BE2C (cell line): ENCODE measurements around the gene CSNK1G3. TPM values are rescaled to one million over a fixed set of nuclear protein-coding genes. Genes with fewer than 3 reads are reported as not detected.
A peak's percentile ranks its signal among the peaks of the same experiment; 100 is the strongest.
"Not testable (repeated sequence)": the region's sequence is repeated elsewhere in the genome, so short reads cannot be mapped to it uniquely, and the experiment has no call there.

ENCODE experiments used
- DNase-seq: peaks from one replicate; pipeline ENCODE4 v3.0.0-alpha.2; 2020
- H3K27me3 ChIP-seq: fragments of 250-450 bp; sonication (Bioruptor Pico); 2 replicates; pipeline ENCODE4 v1.5.1; 2020; ENCODE audit warnings: mild to moderate bottlenecking
- H3K36me3 ChIP-seq: fragments of 250-450 bp; sonication (Bioruptor Pico); 2 replicates; pipeline ENCODE4 v1.5.1; 2020; ENCODE audit warnings: mild to moderate bottlenecking
- H3K4me1 ChIP-seq: fragments of 250-450 bp; sonication (Bioruptor Pico); 2 replicates; pipeline ENCODE4 v1.5.1; 2020
- H3K4me3 ChIP-seq: 2 replicates; pipeline ENCODE4 v1.5.1; 2011; ENCODE audit warnings: low read depth, low read length
- H3K9me3 ChIP-seq: fragments of 250-450 bp; sonication (Bioruptor Pico); 2 replicates; pipeline ENCODE4 v1.5.1; 2020
- polyA plus RNA-seq: library from polyadenylated mRNA; unstranded; fragments of >200 nt; gene quantifications from one replicate; pipeline ENCODE4 v1.2.1, GENCODE V29; 2012; ENCODE audit warnings: low read depth, missing spikeins; ENCODE audit not compliant: insufficient read length, insufficient read depth
- TF ChIP-seq, protein P1 (sequence below): IDR thresholded peaks from 2 replicates; pipeline ENCODE4 v1.5.1; 2012; ENCODE audit warnings: mild to moderate bottlenecking, low read depth, low read length

Gene CSNK1G3
- 19.1 TPM for polyA plus RNA-seq

DNA sequence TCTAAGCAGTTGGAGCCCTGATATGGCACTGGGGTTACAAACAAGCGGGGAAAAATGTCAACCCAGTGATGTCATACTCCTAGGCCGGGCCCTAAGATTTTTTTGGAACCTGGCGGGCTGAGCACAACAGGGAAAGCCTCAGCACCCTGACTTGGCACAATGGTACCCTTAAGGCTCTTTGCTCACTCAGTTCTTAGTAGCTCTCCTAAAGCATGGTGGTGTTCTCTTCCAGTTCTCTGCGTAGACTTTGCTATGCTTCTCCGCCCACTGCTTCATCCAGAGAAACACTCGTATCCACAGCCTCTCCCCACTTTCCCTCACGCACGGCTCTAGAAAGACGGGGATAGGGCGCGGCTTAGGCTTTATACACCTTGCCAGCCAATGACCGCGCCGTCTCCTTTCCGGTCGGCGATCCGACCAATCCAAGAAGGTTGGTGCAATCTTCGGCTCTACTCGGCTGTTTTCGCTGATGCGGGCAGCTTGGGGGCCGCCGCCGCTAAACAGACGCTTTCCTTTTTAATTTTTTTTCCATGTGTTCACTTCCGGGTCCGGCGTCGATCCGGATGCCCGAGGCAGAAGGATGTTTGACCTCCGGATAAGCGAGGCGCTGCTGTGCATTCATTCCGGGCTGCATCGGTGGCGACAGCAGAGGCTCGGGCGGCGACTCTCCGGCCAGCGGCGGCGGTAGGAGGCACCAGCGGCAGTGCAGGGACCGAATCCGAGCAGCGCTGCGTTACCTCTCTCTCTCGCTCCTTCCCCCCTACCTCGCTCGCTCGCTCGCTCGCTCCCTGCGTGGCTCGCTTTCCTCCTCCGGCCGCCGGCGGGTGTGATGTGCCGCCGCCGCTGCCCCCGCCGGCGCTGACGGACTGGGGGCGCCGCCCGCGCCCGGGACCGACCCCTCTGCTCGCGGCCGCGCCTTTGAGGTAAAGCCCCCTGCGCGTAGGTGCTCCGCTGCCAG lies at the start of gene CSNK1G3:
Gene CSNK1G3, plus strand, starts transcription at position 530 of the 958 bp plus-strand sequence. CDS start 33,487 bp downstream, outside the sequence.
- Histone ChIP-seq H3K4me1 (no peaks in the 10 kb centered on the region), H3K9me3 (no peaks in the 10 kb centered on the region), H3K36me3 (no peaks in the 10 kb centered on the region), H3K27me3 (no peaks in the 10 kb centered on the region), H3K4me3 (peak within 1 kb of the TSS; percentile 90)
- peak; percentile 96 for DNase-seq
- TF ChIP-seq, protein P1, sequence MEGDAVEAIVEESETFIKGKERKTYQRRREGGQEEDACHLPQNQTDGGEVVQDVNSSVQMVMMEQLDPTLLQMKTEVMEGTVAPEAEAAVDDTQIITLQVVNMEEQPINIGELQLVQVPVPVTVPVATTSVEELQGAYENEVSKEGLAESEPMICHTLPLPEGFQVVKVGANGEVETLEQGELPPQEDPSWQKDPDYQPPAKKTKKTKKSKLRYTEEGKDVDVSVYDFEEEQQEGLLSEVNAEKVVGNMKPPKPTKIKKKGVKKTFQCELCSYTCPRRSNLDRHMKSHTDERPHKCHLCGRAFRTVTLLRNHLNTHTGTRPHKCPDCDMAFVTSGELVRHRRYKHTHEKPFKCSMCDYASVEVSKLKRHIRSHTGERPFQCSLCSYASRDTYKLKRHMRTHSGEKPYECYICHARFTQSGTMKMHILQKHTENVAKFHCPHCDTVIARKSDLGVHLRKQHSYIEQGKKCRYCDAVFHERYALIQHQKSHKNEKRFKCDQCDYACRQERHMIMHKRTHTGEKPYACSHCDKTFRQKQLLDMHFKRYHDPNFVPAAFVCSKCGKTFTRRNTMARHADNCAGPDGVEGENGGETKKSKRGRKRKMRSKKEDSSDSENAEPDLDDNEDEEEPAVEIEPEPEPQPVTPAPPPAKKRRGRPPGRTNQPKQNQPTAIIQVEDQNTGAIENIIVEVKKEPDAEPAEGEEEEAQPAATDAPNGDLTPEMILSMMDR, result no peak

DNA sequence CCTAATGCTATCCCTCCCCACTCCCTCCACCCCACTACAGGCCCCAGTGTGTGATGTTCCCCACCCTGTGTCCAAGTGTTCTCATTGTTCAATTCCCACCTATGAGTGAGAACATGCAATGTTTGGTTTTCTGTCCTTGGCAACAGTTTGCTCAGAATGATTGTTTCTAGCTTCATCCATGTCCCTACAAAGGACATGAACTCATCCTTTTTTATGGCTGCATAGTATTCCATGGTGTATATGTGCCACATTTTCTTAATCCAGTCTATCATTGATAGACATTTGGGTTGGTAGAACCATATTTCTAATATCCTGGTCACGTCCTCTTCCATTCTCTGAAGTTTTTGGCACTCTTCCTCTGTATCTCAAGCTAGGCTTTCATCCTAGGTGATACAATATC lies 45.1 kb upstream of the CSNK1G3 start:
- H3K9me3 ChIP-seq, H3K36me3 ChIP-seq, H3K4me3 ChIP-seq, H3K4me1 ChIP-seq, H3K27me3 ChIP-seq, DNase-seq: not testable (repeated sequence)

DNA sequence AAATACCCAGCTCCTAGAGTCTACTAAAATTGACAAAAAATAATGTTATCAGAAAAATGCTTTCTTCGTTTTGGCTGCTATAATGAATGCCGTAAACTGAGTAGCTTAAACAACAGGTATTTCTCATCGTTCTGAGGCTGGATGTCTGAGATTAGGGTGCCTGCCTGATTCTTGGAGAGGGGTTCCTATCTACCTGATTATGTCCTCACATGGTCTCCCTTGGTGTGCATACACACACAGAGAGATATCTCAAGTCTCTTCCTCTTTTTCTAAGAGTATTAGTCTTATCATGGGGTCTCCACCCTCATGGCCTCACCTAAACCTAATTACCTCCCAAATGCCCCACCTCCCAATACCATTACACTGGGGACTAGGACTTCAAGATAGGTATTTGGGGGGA lies 40.6 kb upstream of the CSNK1G3 start:
- TF ChIP-seq, protein P1, result no peak
- no peaks in the 10 kb centered on the region for H3K27me3 ChIP-seq
- DNase-seq, result no peak
- H3K4me1 ChIP-seq, result no peaks in the 10 kb centered on the region
- H3K36me3 ChIP-seq, result no peaks in the 10 kb centered on the region
- no peaks in the 10 kb centered on the region; the same call in 1 of the 2 replicates for H3K9me3 ChIP-seq
- H3K4me3 ChIP-seq, result no peak overlapping the region

DNA sequence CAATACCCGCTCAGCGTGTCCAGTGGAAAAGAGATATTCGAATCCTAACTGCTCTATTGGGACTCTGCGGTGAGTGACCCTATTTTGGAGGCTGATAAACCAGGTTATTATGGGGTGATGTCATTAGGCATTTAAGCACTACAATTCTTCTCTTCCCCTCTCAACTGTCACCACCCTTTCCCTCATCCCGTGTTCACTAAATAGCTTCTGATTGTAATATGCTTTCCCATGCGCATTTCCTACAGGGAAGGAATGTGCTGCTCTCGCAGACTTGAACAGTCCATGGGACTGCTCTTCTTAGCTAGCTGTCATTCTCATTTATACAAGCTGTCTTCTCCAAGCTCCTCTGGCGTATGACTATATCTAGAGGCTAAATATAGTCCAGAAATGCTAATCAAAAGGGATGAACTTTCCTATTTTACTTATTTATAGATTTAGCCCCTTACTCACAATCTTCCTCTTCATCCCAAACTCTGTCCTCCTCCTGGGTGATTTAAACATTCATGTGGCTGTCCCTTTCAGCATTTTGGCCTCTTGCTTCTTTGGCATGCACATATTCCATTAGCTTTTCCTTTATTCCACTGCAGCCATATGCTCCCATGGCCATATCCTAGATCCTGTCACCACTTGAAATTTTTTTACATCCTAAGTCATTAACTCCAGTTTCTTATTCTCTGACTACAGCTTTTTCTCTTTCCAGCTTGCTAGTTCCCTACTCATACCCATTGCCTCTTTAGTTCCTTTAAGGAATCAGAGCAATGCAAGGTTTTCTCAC lies 39.6 kb upstream of the CSNK1G3 start:
- TF ChIP-seq, protein P1, result no peak
- Histone ChIP-seq H3K9me3 (no peaks in the 10 kb centered on the region; the same call in 1 of the 2 replicates), H3K27me3 (no peaks in the 10 kb centered on the region), H3K36me3 (no peaks in the 10 kb centered on the region), H3K4me1 (no peaks in the 10 kb centered on the region), H3K4me3 (no peak overlapping the region)
- DNase-seq, result no peak

DNA sequence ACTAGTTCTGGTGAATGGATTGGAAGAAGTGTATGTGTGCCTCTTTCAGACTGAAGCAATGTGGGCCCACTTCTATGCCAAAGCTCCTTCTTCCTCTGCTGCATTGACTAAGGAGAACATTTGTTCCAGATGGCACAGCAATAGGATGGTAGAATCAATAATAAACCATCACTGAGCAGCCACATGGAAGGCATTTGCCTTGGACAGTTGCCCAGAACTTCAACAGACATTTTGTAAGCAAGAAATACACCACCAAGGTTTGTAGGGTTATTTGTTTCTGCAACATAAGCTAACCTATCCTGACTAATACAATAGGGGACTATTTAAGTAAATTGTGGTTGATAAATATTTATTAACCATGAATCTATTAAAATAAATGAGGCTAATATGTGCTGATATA lies 37.7 kb upstream of the CSNK1G3 start:
- Histone ChIP-seq H3K36me3 (no peaks in the 10 kb centered on the region), H3K4me3 (no peak overlapping the region), H3K4me1 (no peaks in the 10 kb centered on the region), H3K9me3 (no peaks in the 10 kb centered on the region; the same call in 1 of the 2 replicates), H3K27me3 (no peaks in the 10 kb centered on the region)
- DNase-seq, result no peak
- TF ChIP-seq, protein P1, result no peak

DNA sequence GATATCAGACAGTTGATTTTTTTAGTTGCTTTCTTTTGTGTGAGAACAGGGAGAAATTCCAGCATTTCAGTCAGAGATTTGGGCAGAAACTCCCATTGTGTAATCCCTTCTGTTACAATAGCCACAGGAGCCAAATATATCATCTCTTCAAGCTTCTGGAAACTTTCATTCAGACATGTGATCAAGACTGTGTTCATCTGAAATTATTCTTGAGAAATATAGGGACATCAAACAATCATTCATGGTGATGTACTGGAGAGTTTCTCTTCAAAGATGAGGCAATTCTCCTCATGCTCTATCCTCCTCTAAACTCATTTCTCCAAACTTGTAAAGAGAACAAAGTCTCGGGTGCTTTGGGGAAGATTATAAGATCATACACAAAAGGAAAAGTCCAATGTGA lies 35.2 kb upstream of the CSNK1G3 start:
- H3K4me1 ChIP-seq, result no peaks in the 10 kb centered on the region
- no peak for DNase-seq
- no peak overlapping the region for H3K4me3 ChIP-seq
- H3K9me3 ChIP-seq, result no peaks in the 10 kb centered on the region
- TF ChIP-seq, protein P1, result no peak
- H3K36me3 ChIP-seq, result no peaks in the 10 kb centered on the region
- no peaks in the 10 kb centered on the region for H3K27me3 ChIP-seq
